ENCODE data around the gene G3BP1.
"Not testable (repeated sequence)": the region's sequence is repeated elsewhere in the genome, so short reads cannot be mapped to it uniquely, and the experiment has no call there.

The G3BP1 gene

GRCh38 chr5:151771259-151772028 lies at the start of gene G3BP1:
G3BP1 (plus strand) TSS chr5:151771954; CDS start chr5:151786621, 14,667 bp downstream.
- peak; percentile 98 for DNase-seq

DNA sequence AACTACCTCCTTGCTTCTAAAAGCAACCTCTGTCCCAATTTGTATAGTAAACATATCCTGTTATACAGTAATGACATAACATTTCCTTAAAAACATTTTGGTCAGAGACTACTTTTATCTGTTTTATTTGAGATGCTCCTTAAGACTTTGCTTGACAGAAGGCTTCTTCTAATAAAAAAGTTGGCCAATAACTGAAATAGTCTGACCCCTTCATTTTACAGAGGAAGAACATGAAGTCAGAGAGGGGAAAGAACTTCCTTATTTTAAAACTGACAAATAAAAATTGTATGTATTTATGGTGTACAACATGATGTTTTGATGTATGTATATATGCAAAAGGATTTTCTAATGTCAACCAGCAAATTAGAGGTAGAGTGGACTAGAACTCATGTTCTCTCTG lies 49.2 kb upstream of the G3BP1 start:
- DNase-seq: no peak

DNA sequence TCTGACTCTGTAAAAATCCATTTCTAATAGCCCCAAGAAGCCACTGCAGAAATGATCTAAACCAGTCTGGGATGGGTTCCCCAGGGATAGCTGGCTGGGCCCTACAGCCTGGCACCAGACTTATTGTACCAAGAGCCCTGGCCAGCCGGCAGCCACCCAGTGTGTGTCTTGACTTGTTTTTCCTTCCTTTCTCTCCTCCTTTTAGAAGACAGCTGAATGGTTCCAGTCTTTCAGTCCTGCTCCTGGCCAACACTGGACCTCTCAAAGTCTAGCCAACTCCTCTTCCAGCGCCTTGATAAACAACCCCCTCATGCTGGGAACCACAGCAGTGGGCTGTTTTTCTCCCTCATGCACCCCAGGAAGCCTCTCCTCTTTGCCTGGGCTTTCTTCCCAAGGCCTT lies 47.4 kb upstream of the G3BP1 start:
- no peak for DNase-seq

DNA sequence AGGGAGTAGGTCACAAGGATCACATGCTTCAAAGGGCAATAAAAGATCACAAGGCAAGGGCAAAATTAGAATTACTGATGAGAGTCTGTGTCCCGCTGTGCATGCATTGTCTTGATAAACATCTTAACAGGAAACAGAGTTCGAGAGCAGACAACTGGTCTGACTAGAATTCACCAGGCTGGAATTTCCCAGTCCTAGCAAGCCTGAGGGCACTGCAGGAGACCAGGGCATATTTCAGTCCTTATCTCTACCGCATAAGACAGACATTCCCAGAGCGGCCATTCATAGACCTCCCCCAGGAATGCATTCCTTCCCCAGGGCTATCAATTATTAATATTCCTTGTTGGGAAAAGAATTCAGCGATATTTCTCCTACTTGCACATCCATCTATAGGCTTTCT lies 42.2 kb upstream of the G3BP1 start:
- not testable (repeated sequence) for DNase-seq

DNA sequence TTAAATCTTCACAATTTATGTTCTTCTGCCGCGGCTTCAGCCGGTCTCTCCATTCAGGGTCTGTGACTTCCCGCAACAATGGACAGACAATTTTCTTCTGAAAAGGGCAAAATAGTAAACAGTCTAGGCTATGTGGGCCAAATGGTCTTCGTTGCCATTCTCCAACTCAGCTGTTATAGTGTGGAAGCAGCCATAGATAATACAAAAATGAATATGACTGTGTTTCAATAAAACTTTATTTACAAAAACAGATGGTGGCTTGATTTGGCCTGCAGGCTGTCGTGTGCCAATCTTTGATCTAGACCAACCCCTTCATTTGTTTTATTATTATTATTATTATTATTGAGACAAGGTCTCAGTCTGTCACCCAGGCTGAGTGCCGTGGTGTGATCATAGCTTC lies 41.4 kb upstream of the G3BP1 start:
- no peak for DNase-seq

DNA sequence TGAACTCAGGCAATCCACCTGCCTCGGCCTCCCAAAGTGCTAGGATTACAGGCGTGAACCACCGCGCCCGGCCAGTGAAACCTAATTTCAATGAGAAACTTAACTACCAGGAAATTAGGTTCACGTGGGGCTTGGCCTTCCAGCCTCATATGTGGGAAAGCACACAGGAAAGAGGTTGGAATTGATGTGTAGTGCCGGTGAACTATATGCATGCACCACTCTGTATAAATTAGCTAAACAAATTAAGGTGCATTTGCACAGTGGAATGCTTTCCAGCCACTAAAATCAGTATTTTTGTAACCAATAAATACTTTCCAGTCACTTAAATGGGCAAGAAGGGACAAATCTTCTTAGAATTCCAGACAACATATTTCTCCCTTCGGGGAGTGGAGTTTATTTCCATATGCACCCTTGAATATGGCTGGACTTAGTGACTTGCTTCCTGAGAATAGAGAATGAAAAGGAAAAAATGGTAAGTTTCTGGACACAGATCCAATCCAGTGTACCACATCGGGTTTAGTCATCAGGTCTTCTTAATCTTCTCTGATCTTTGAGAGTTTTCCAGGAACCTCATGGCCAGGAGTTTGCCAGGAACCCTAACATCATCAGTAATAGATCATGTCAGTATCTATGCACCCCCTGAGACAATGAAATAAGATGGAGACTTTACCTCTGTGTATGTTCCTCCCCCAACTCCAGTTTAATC lies 38.2 kb upstream of the G3BP1 start:
- DNase-seq: no peak

- DNase-seq: no peak
Measured at GRCh38 chr5:151734064-151734408, 37.7 kb upstream of the G3BP1 start.

DNA sequence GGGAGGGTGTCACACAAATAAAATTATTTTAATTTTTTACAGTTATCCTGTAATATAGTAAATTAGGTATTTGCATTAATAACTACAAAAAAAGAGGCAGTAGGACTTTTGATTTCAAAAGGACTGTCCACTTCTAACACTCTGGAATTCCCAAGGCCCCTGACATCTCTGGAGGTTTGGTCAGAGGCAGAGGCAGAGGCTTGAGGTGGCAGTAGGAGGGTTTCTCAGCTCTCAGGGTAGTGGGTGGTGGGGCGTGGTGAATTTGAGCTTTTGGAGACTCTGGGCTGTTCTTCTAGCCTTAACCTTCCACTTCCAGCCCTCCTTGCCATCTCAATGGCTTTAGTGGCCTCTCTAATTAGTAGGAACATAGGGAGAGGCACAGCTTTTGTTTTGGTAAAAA lies 36.1 kb upstream of the G3BP1 start:
- DNase-seq: no peak

GRCh38 chr5:151737431-151737830 lies 34.3 kb upstream of the G3BP1 start:
- no peak for DNase-seq

DNA sequence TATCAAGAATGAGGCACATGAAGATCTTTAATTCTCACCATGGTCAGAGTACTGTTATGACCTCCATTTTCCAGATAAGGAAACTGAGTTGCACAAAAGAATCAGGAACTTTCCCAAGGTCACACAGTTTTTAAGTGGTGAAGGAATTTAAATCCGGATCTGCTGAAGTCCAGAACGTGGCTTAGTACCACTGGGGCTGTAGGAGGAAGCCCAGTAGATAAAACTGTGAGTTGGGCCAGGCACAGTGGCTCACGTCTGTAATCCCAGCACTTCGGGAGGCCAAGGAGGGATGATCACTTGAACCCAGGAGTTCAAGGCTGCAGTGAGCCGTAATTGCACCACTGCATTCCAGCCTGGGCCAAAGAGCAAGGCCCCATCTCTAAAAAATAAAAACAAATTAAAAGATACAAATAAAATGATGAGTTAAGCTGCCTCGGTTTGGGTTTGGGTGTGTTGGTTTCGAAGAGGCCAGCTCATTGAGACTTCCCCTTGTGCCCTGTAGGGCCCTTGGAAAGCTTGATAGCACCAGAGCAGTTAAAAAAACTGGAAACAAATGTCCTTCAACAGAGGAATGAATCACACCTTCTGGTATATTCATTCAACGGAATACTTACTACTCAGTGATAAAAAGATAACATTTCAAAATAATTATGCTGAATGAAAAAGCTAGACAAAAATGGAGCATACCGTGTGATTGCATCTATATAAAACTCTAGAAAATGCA lies 33.5 kb upstream of the G3BP1 start:
- DNase-seq: no peak

DNA sequence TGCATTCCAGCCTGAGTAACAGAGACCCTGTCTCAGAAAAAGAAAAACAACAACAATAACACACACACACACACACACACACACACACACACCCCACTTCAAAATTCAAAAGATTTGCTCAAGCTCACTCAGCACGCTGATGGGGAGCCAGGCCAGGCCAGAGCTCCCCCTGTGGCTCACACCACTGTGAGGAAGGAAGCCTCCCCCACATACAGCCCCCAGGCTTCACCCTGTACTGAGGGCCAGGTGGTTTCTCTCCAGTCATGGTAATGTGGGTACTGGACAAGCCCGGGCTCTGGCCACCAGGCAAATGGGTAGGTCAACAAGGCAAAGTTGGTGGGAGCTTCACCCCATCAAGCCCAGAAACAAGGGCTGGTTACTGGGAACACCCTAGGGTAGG lies 32.4 kb upstream of the G3BP1 start:
- no peak for DNase-seq

DNA sequence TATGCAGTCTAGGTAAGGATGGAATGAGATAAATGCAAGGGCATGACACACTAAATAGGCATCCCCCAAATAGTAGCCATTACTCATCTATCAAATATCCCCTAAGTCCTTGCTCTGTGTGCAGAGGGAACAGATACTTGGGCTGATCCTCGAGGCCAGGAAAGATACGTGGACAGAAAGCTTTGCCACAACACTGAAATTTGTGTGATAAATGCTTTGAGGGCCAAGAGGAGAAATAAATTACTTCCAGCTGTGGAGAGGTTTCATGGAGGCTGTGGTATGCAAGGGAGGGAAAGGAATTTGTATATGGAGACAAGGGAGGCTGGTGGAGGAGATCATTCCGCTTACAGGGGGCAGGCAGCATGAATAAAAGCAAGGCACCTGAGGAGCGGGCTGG lies 31.8 kb upstream of the G3BP1 start:
- DNase-seq: no peak

GRCh38 chr5:151740336-151740942 lies 31.3 kb upstream of the G3BP1 start:
- DNase-seq: peak; percentile 13

- DNase-seq: no peak
Measured at GRCh38 chr5:151740958-151741373, 30.8 kb upstream of the G3BP1 start.

GRCh38 chr5:151741678-151742423 lies 29.9 kb upstream of the G3BP1 start:
- DNase-seq: no peak

- DNase-seq: peak; percentile 18
Measured at GRCh38 chr5:151742870-151743294, 28.9 kb upstream of the G3BP1 start.

GRCh38 chr5:151743530-151743929 lies 28.2 kb upstream of the G3BP1 start:
- no peak for DNase-seq

GRCh38 chr5:151745071-151745705 lies 26.6 kb upstream of the G3BP1 start:
- no peak for DNase-seq

DNA sequence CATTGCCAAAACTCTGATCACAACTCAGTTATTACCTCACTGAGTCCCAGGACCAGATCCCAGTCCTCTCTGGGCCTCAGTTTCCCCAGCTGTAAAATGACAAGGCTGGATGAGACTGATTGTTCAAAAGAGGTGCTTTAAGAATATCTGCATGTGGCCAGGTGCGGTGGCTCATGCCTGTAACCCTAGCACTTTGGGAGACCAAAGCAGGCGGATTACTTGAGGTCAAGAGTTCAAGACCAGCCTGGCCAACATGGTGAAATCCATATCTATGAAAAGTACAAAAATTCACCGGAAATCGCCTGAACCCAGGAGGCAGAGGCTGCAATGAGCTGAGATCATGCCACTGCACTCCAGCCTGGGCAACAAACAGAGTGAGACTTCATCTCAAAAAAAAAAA lies 21.6 kb upstream of the G3BP1 start:
- no peak for DNase-seq

GRCh38 chr5:151751091-151751490 lies 20.7 kb upstream of the G3BP1 start:
- DNase-seq: no peak

- no peak for DNase-seq
Measured at GRCh38 chr5:151751593-151751992, 20.2 kb upstream of the G3BP1 start.

- DNase-seq: no peak
Measured at GRCh38 chr5:151755383-151755782, 16.4 kb upstream of the G3BP1 start.
